ENCODE measurements around the gene TXNDC8.

The TXNDC8 gene

GRCh38 chr9:110282018-110282738, 55.5 kb downstream of the TXNDC8 start:
- in situ Hi-C loops (cut with MboI; ENCODE audit: low sequenced_read_pairs), result no loop called here

- in situ Hi-C loops (cut with MboI; ENCODE audit: low sequenced_read_pairs), result no loop called here
Observed at GRCh38 chr9:110278080-110278707, 59.5 kb downstream of the TXNDC8 start.

- in situ Hi-C loops (cut with MboI; ENCODE audit: low sequenced_read_pairs), result no loop called here
Observed at GRCh38 chr9:110276781-110277180, 60.9 kb downstream of the TXNDC8 start.

- in situ Hi-C loops (cut with MboI; ENCODE audit: low sequenced_read_pairs), result no loop called here
Observed at GRCh38 chr9:110270211-110270995, 67.3 kb downstream of the TXNDC8 start.

GRCh38 chr9:110266795-110267194, 70.9 kb downstream of the TXNDC8 start:
- in situ Hi-C loops (cut with MboI; ENCODE audit: low sequenced_read_pairs), result no loop called here

- in situ Hi-C loops (cut with MboI; ENCODE audit: low sequenced_read_pairs), result no loop called here
Observed at GRCh38 chr9:110261632-110262031, 76.0 kb downstream of the TXNDC8 start.

GRCh38 chr9:110260911-110261310, 76.8 kb downstream of the TXNDC8 start:
- in situ Hi-C loops (cut with MboI; ENCODE audit: low sequenced_read_pairs), result no loop called here

- in situ Hi-C loops (cut with MboI; ENCODE audit: low sequenced_read_pairs), result no loop called here
Observed at GRCh38 chr9:110259566-110259965, 78.1 kb downstream of the TXNDC8 start.

- in situ Hi-C loops (cut with MboI; ENCODE audit: low sequenced_read_pairs), result no loop called here
Observed at GRCh38 chr9:110258690-110259091, 79.0 kb downstream of the TXNDC8 start.

- in situ Hi-C loops (cut with MboI; ENCODE audit: low sequenced_read_pairs), result no loop called here
Observed at GRCh38 chr9:110257956-110258355, 79.7 kb downstream of the TXNDC8 start.

- in situ Hi-C loops (cut with MboI; ENCODE audit: low sequenced_read_pairs), result no loop called here
Observed at GRCh38 chr9:110257097-110257841, 80.4 kb downstream of the TXNDC8 start.

- in situ Hi-C loops (cut with MboI; ENCODE audit: low sequenced_read_pairs), result no loop called here
Observed at GRCh38 chr9:110256380-110257096, 81.1 kb downstream of the TXNDC8 start, which contains the start of gene TXN. TXN (minus strand) TSS chr9:110256507; CDS start chr9:110256435, 72 bp downstream.

- in situ Hi-C loops (cut with MboI; ENCODE audit: low sequenced_read_pairs), result no loop called here
Observed at GRCh38 chr9:110255463-110256379, 81.9 kb downstream of the TXNDC8 start.

- in situ Hi-C loops (cut with MboI; ENCODE audit: low sequenced_read_pairs), result no loop called here
Observed at GRCh38 chr9:110255034-110255462, 82.6 kb downstream of the TXNDC8 start.

- in situ Hi-C loops (cut with MboI; ENCODE audit: low sequenced_read_pairs), result no loop called here
Observed at GRCh38 chr9:110254500-110254899, 83.2 kb downstream of the TXNDC8 start.
